GM18868 (cell line): Measurements from ENCODE around the gene LATS2.
"Not testable (repeated sequence)": the region's sequence is repeated elsewhere in the genome, so short reads cannot be mapped to it uniquely, and the experiment has no call there.

Source experiments
- ATAC-seq: cut with Tn5 transposase; IDR thresholded peaks from one replicate; pipeline ENCODE4 v1.9.1; 2021; ENCODE audit warnings: mild to moderate bottlenecking, moderate library complexity; ENCODE audit not compliant: unreplicated experiment

The LATS2 gene

GRCh38 chr13:20972731-20973130, 88.7 kb downstream of the LATS2 start:
- ATAC-seq, result no peak

GRCh38 chr13:20969182-20969581, 92.2 kb downstream of the LATS2 start:
- no peak for ATAC-seq

- ATAC-seq, result no peak
Measured at GRCh38 chr13:20968745-20969144, 92.6 kb downstream of the LATS2 start.

- no peak for ATAC-seq
Measured at GRCh38 chr13:20967340-20967739, 94.0 kb downstream of the LATS2 start.

- no peak for ATAC-seq
Measured at GRCh38 chr13:20964904-20965303, 96.5 kb downstream of the LATS2 start.

GRCh38 chr13:20961663-20962062, 99.7 kb downstream of the LATS2 start:
- ATAC-seq, result not testable (repeated sequence)

- no peak for ATAC-seq
Measured at GRCh38 chr13:20960663-20961309, 100.6 kb downstream of the LATS2 start.

- ATAC-seq, result not testable (repeated sequence)
Measured at GRCh38 chr13:20957049-20957620, 104.3 kb downstream of the LATS2 start.

GRCh38 chr13:20955496-20955895, 105.9 kb downstream of the LATS2 start:
- no peak for ATAC-seq

GRCh38 chr13:20953245-20953931, 108.0 kb downstream of the LATS2 start:
- ATAC-seq, result no peak

GRCh38 chr13:20952838-20953237, 108.5 kb downstream of the LATS2 start:
- ATAC-seq, result no peak

GRCh38 chr13:20948001-20948400, 113.4 kb downstream of the LATS2 start:
- ATAC-seq, result not testable (repeated sequence)

GRCh38 chr13:20945952-20946383, 115.4 kb downstream of the LATS2 start:
- no peak for ATAC-seq

GRCh38 chr13:20942938-20943559, 118.3 kb downstream of the LATS2 start:
- no peak for ATAC-seq

- not testable (repeated sequence) for ATAC-seq
Measured at GRCh38 chr13:20940511-20940910, 120.9 kb downstream of the LATS2 start.

GRCh38 chr13:20940083-20940482, 121.3 kb downstream of the LATS2 start:
- ATAC-seq, result no peak

GRCh38 chr13:20939662-20940061, 121.7 kb downstream of the LATS2 start:
- ATAC-seq, result no peak

GRCh38 chr13:20938302-20938701, 123.1 kb downstream of the LATS2 start:
- no peak for ATAC-seq

GRCh38 chr13:20927596-20928257, 133.7 kb downstream of the LATS2 start:
- no peak for ATAC-seq

GRCh38 chr13:20925395-20925790, 136.0 kb downstream of the LATS2 start:
- not testable (repeated sequence) for ATAC-seq

- no peak for ATAC-seq
Measured at GRCh38 chr13:20924758-20925394, 136.5 kb downstream of the LATS2 start.
